HG02610 (cell line): ENCODE results near the gene GLUL.

Source experiments
- ATAC-seq: cut with Tn5 transposase; IDR thresholded peaks from one replicate; pipeline ENCODE4 v1.9.1; 2021; ENCODE audit warnings: mild to moderate bottlenecking, moderate library complexity; ENCODE audit not compliant: unreplicated experiment

Gene GLUL

DNA sequence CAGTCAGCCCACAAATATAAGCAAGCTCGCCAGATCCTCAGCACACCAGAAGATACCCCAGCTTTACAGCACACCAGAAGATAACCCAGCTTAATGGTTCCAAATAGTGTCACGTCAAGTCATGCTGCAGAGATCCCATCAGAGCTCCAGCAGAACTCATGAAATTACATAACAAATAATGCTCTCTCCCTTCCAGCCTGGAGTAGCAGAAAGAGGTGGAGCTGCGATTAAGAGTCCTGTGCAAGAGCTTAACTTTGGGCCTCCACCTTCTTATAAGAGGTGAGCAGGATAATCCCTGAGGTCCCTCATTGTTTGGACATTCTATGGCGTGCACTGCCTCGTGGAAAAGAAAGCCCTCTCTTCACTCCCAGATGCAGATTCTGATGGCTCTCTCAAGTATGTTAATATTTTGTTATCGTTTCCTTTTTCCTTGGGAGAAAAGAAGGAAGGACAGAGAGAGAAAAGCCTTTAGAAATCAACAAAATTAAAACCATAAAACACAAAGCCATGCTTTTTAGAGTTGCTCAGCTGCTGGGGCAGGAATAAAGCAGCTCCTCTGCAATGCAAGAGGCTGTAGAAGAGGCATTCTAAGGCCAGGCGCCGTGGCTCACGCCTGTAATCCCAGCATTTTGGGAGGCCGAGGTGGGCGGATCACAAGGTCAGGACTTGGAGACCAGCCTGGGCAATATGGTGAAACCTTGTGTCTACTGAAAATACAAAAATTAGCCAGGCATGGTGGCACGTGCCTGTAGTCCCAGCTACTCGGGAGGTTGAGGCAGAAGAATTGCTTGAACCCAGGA lies 59.1 kb downstream of the GLUL start:
- ATAC-seq, result no peak
